ENCODE measurements around the gene CNTNAP2.
"Not testable (repeated sequence)": the region's sequence is repeated elsewhere in the genome, so short reads cannot be mapped to it uniquely, and the experiment has no call there.

Gene CNTNAP2

DNA sequence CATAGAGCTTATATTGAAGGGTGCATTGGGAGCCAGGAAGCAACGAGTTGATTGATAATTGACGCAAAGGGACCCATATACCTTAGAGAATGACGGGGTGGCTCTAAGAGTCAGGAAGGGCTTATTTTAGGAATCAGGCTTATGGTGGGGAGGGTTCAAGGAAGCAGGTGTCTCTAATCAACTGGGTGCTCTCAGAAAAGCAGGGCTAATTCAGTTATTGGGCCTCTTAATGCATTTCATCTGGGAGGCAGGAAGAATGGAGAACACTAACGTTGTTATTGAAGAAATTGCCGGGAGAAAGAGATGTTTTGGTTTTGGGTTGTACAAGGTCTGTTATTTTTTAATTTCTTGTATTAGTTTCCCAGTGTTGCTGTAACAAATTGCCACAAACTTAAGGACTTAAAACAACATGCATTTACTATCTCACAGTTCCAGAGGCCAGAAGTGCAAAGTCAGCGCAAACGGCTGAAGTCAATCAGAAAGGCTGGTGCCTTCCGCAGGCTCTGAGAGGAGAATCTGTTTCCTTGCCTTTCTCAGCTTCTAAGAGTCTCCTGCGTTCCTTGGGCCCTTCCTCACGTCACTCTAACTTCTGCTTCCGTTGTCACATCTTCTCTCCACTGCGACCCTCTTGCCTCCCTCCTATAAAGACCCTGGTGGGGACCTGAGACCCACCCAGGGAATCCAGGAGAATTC lies 2145.5 kb downstream of the CNTNAP2 start:
- no peak for DNase-seq

DNA sequence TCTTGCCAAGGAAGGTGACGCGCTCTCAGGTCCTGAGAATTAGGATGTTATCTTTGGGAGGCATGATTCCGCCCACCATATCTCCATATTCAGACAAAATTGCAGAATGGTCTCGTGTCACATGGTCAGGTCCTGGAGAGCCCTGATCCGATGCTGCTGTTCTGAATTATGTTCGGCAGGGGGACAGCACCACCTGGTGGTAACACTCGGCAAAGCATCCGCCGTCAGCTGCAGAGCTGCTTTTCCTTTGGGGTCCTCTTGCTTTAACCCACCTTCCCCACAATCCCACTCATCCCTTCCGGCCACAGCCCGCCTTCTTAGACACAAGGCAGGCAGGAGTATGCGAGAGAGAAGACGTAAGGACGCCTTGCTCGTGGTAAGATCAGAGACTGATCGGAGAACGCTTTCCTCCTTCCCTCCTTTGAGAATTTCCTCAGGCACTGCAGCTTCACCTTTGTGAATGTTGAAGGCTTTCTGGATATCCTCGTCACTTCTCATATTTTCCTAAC lies 2146.2 kb downstream of the CNTNAP2 start:
- DNase-seq, result peak; percentile 83

DNA sequence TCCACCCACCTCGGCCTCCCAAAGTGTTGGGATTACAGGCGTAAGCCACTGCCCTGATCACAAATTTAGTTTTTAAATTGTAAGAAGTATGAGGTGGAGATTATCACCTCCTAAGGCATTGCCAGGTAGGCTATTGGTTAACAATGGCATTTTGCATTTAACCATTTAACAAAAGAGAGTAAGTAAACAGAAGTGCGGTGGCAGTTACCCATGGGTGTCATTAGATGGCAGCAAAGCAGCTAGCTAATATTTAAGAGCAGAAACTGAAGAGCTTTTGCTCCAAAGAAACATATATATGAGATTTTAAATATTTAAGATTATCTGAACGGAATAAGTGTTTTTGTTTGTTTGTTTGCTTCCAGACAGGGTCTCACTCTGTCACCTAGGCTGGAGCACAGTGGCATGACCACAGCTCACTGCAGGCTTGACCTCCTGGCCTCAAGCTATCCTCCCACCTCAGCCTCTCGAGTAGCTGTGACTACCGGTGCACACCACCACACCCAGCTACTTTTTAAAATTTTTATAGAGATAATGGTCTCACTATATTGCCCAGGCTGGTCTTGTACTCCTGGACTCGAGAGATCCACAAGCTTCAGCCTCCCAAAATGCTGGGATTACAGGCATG lies 2148.4 kb downstream of the CNTNAP2 start:
- peak; percentile 55 for DNase-seq

DNA sequence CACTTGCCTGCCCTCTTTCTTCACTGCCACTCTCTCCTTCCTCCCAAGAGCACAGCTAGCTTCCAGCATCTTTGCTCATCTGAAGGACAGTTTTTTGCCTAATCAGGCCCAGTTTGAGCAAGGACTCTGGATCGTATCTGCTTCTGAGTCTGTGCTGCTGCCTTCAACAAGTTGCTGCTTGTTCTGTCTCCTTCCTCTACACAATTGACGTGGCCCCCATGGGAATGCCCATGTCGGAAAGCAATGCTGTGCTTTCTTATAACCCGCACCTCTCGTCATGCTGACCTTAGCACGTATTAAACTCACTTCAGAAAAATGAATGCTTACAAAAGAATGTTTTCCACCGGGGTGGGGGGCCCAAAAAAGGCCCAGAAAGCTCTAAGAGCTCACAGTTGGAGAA lies 2149.3 kb downstream of the CNTNAP2 start:
- DNase-seq, result no peak

DNA sequence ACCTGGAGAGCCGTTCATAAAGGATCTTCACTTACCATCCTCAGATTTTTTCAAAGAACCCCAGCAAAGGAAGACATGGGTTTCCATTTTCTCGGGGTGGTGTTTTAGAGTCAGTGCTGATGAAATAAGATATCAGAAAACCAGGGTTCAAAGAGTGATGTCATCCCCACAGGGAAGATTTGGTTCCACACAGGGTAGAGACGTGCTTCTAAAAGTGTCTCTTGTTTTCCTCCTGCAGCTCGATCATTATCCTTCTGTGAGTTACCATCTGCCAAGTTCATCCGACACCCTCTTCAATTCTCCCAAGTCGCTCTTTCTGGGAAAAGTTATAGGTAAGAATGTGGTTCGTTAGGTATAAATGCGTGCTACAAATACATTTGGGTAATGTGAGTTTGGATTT lies 2150.2 kb downstream of the CNTNAP2 start:
- DNase-seq, result no peak

DNA sequence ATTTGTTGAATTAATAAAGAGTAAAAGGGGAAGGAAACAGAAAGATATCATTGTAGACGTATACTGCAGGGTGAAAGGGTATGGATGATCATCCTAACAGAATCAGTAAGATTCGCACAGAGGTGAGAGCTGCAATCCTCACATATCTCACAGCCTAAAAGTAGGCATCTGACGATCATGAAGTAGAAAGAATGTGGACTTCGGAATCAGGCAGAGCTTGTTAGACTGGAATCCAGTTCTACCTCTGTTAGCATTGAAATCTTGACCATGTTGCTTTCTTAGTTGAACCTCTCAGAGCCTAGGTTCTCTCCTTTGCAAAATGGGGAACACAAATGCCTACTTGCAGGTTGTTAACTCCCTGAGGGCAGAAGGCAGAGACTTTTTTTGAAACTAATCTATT lies 2154.0 kb downstream of the CNTNAP2 start:
- DNase-seq, result no peak

DNA sequence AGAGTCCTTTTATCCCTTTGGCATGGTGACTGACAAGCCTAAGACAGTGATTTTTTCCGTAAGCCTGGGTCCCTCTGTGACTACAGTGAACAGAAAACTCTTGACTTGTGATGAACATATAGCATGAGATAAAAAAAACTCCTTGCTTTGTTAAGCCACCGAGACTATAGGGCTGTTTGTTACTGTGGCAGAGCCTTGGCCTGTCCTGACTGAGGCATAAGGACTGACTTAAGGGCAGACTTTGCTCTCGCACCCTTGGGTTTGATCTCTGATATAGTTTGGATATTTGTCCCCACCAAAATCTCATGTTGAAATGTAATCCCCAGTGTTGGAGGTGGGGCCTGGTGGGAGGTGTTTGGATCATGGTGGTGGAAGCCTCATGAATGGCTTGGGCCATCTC lies 2157.5 kb downstream of the CNTNAP2 start:
- no peak for DNase-seq

DNA sequence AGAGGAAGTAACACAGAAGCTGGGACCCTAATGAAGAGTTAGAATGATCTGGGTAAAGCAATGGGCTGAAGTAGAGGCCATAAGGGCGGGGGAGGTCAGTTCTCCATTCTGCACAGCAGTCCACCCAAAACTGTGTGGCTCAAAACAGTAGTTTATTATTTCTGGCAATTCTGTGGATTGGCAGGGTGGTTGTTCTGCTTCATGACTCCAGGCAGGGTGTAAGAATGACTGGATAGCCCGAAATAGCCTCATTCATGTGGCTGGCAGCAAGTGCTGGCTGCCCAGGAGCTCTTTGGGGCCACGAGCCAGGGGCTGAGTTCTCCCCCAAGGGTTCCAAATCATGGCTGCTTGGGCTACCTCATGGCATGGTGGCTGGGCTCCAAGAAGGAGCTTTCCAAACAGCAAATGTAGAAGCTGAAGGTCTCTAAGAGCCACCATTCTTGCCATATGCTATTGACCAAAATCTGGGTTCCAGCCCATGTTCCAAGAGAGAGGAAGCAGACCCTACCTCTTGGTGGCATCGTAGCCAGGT lies 2158.8 kb downstream of the CNTNAP2 start:
- no peak for DNase-seq

DNA sequence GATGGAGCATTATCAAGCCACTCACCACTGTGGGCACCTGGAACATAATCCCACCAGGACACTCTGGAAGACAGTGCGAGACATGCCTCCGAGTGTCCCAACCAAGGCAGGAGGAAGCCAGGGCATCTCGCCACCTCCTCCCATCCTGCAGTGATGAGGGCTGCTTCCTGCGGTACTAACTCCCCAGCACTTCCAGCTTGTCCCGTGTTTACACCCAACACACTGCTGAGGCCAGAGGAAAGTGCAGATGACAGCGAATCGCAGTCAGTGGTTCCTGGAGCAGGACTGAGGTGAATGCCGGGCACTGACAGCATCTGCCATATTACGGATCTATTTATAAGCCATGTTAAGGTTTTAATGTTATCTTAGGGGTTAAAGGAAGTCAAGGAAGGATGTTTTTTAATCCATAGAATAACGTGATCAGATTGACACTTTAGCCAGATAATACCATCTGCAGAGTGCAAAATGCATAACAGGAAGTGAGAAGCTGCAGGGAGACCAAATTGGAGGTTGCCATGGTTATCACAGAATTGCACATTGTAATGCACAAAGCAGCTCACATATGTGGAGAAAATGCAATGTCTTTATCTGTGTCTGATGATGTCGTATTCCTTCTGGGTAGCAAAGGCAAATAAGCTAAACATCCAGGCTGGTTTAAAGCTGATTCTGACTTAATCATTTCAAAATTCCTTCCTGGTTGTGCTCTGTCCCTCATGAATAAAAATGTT lies 2159.9 kb downstream of the CNTNAP2 start:
- DNase-seq, result peak; percentile 25

DNA sequence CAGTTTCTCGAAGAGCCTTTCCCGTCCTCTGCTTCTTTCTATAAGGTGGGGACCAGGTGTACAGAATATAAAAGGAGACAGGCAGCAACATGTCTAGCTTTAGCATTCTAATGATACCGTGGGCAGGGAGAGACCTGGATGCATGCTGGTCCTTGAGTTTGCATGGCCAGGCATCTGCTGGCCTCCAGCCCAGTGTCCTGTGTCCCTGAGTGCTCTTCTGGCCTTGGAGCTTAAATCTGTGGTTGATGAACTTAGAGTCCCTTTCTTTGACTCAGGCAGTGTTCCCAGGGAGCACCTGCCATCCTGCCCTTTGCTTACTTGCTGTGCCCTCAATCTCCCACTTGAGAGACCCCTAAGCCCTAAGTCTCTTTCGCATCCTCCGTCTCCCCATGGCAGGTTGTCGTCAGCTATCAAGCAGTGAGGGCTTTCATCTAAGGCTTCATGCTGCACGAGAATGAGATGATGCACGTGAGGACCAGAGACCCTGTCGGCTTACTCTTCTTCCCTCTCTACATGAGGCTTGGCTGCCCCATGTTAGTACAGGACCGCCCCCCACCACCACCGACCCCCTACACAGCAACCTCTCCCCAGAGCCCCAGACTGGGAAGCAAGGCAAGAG lies 2160.6 kb downstream of the CNTNAP2 start:
- DNase-seq, result no peak

DNA sequence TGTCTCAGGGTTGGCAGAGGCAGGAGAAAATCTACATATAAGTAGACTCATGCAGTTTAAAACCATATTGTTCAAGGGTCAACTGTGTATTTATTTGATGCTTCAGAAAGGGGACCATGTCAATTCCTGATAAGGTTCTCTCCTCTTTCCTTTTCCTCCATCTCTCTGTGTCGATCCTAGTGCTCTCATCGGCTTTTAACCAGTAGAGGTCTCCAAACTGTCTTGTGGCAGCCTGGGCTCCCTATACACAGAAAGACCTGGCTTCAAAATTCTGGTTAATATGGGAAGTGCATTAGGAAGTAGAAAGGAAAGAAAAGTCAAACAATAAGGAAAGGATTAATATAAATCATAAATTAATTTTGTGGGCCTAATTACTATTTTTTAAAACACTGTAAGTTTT lies 2169.5 kb downstream of the CNTNAP2 start:
- no peak for DNase-seq

DNA sequence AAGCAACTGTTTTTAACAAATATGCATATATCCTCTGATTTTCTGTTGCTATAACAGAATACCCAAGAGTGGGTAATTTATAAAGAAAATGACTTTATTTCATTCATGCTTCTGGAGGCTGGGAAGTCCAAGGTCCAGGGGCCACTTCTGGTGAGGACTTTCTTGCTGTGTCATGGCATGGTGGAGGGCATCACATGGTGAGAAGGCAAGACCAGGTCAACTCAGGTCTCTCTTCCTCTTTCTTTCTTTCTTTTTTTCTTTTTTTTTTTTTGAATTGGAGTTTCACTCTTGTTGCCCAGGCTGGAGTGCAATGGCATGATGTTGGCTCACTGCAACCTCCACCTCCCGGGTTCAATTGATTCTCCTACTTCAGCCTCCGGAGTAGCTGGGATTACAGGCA lies 2170.9 kb downstream of the CNTNAP2 start:
- no peak for DNase-seq

DNA sequence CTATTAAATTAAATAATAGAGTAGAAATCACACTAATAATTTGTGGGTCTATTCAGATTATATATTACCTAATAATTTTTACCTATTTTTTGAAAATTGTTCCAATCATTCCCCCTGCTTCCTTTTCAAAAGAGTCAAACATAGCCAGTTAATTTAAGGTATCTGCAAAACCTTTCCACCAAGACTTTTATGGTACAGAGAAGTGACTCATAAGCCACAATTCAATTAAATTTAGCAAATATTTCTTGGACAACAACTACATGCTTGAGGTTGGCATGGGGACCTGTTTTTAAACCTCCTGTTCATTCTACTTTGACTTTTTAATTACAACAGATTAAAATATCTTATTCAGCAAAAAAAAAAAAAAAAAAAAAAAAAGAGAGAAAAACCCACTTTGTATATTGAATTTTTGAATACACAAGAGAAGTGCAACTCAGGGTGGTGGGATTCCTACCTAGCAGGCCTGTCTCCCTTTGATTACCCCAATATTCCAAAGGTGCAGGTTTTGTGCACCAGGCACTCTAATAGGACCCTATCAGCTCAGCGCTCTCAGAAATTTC lies 2172.1 kb downstream of the CNTNAP2 start:
- no peak for DNase-seq

DNA sequence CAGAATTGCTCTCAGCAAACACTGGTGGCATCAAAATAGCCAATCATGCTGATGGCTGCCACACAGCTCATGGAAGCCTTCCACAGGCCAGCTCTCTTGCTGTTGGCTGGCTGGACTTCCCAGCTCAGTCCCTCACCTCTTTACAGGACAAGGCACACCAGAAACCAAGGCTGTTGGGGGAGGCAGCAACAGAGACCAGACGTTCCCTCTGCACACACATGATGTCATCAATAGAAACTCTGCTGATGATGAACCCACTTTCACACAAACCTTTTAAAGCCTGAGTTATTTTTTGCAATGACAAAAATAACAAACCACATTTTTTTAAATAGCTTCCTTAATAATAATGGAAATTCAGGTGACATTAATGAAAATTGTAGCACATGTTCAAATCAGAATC lies 2173.0 kb downstream of the CNTNAP2 start:
- DNase-seq, result no peak

DNA sequence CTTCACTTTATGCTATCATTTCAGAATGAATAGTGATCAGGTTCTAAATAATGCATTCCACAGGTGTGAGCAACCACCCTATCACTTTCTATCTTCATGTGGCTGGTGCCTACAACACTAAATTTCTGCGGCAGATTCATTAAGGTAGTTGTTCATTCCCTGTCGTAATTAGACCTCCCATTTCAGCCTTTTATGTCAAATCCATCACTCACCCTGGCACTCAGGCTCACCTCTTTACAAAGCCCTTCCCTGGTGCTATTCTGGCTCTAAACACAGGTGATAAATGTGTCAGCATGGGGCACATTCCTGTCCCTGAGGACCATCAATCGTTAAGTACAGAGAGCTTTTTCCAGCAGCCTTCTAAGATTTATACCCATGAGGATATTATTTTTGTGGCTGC lies 2173.9 kb downstream of the CNTNAP2 start:
- no peak for DNase-seq

DNA sequence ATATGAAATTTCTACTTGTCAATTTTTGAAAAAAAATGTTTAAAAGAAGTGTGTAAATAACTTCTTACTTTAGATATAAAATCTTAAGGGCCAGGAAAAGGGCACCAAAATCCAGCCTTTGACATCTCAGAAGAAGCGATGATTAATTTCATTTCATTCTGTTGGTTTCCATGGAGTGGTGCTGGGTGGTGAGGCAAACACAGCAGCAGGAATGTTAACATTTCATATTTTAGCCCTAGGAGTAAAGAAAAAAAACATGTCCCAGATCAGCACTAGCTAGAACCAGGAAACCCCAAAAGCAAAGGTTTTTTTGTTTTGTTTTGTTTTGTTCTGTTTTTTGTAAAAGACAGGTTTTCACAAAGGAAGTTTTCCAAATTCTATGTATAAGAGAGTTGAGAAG lies 2175.2 kb downstream of the CNTNAP2 start:
- no peak for DNase-seq

DNA sequence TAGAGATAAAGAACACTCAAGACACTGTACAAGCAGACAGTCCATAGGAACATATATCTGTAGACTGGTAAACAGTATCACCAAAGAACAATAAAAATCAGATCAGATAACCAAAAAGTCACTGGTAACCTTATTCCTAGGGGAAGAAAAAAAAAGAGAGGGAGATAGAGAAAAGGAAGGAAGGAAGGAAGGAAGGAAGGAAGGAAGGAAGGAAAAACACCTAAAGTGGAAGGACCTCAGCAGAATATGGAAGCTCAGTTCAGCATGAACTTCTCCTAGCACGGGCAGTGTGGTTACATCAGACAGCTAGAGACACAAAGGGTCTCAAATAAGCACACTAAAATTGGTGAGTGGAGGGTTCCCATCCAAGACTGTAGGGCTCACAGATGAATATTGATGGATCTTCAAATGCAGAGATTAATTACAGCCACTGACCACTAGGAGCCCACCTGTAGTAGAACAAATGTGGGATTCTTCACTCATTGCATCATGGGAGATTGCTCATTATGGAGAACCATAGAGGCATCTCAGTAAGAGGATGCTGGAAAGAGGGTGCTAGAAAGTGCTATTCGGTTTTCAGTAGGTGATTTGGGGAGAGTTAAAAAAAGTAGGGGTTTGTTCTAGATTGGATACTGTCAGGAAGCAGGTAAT lies 2180.5 kb downstream of the CNTNAP2 start:
- no peak for DNase-seq

DNA sequence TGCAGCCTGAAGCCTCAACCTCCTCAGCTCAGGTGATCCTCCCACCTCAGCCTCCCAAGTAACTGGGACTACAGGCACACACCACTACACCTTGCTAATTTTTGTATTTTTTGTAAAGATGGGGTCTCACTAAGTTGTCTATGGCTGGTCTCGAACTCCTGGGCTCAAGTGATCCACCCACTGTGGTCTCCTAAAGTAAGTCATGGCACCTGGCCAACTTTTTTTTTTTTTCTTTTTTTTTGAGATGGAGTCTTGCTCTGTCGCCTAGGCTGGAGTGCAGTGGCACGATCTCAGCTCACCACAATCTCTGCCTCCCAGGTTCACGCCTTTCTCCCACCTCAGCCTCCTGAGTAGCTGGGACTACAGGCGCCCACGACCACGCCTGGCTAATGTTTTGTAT lies 2182.2 kb downstream of the CNTNAP2 start:
- not testable (repeated sequence) for DNase-seq

DNA sequence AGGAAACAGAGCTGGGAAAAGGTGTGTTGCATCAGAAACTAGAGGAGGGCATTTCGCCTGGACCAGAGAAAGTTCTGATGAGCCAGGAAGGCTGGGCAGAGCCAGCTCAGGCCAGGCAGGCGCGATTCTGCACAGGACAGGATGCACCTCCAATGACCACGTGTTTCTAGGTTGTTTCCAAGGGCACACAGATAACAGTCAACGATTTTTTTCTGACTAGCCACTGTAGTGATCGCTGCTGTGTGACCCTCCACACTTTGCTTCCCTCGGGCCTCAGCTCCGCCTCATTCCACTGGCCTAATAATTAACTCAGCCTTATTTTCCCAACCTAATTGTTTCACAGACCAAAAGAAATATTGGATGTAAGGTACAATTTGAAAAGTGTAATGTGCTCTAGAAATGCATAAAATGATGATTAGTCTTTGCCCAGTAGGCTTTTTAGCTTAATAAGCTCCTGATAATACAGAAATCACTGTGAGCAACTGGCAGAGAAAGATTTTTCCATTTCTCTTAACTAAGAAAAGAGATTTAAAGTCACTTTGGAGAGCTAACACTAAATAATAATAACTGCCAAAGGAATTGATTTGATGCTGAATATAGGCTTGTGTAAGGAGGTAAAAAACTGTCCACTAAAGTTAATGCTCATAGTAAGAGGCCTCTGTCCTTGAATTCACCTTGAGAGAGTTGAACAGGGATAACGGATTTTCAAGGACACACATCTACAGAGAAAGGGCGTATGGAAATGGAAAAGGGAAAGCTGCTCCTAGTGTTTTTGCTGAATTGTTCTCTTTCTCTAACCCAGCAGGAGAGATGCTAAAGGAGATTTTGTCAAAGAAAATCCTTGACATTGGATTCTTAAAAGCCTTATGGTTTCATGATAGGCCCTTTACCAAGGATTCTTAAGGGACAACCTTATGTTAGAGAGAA lies 2183.0 kb downstream of the CNTNAP2 start:
- DNase-seq, result peak; percentile 37

DNA sequence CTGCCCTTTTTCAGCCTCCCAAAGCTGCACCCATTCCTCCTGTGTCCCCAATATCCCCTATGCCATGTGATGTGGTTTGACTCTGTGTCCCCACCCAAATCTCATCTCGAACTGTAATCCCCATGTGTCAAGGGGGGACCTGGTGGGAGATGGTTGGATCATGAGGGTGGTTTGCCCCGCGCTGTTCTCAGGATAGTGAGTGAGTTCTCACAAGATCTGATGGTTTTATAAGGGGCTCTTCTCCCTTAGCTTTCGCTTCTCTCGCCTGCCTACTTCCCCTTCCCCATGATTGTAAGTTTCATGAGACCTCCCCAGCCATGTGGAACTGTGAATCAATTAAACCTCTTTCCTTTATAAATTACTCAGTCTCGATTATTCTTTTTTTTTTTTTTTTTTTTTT lies 2185.8 kb downstream of the CNTNAP2 start:
- DNase-seq, result not testable (repeated sequence)
